H1 (cell line): ENCODE data around the gene CDH1. TPM values are rescaled to one million over a fixed set of nuclear protein-coding genes. Genes with fewer than 3 reads are reported as not detected.

Experiments used
- BRCA1 ChIP-seq: IDR thresholded peaks from 2 replicates; pipeline ENCODE4 v1.6.1; 2012; ENCODE audit warnings: low read depth, low read length, improper control_type of control experiment
- CHD1 ChIP-seq: IDR thresholded peaks from 2 replicates; pipeline ENCODE4 v1.6.1; 2012; ENCODE audit warnings: low read depth, low read length, improper control_type of control experiment
- EGR1 ChIP-seq: IDR thresholded peaks from 2 replicates; pipeline ENCODE4 v1.6.1; 2011; ENCODE audit warnings: low read depth, low read length, borderline replicate concordance
- RNF2 ChIP-seq: fragments of 200-900, 300-1000 bp; sonication (generic); IDR thresholded peaks from 2 replicates; pipeline ENCODE4 v1.7.1; 2016; ENCODE audit warnings: borderline replicate concordance, low read depth, mild to moderate bottlenecking, antibody characterized with exemption, low read length; ENCODE audit not compliant: poor library complexity, severe bottlenecking; ENCODE audit errors: missing control alignments
- SUZ12 ChIP-seq: fragments of 200-600 bp; sonication (generic); IDR thresholded peaks from 2 replicates; pipeline ENCODE4 v1.6.1; 2012; ENCODE audit warnings: mild to moderate bottlenecking, inconsistent platforms, low read length, moderate library complexity, mixed read lengths
- TCF12 ChIP-seq: IDR thresholded peaks from 2 replicates; pipeline ENCODE4 v1.6.1; 2011; ENCODE audit warnings: low read depth, mild to moderate bottlenecking, low read length
- polyA plus RNA-seq, 7 experiments: library from polyadenylated mRNA; depleted of rRNA in 3 of 7; stranded (reverse) in 5 of 7; unstranded in 2 of 7; fragments of >200 nt in 5 of 7; fragments of 200-250 nt in 2 of 7; gene quantifications; 1 replicate in 5 of 7; 2 replicates in 1 of 7; 4 replicates in 1 of 7; pipeline versions ENCODE4 v1.2.1 to v1.2.3, GENCODE V29; 2011 to 2013; ENCODE audit warnings: missing spikeins in 2 of 7, mixed read lengths in 2 of 7
- total RNA-seq: library from RNA; stranded (reverse); fragmentation: NEBNext Ultra II Directional; extraction: Animal tissue kit (Norgen Biotek cat#: 25700); gene quantifications from 2 replicates; pipeline ENCODE4 v1.2.1, GENCODE V29; 2021
- TF ChIP-seq, protein P1 (sequence below): IDR thresholded peaks from 2 replicates; pipeline ENCODE4 v1.6.1; 2012; ENCODE audit warnings: low read length, inconsistent platforms
- TF ChIP-seq, protein P2 (sequence below): fragments of 300-600 bp; sonication (generic); IDR thresholded peaks from 2 replicates; pipeline ENCODE4 v1.7.1; 2012; ENCODE audit warnings: low read length, moderate library complexity, mild to moderate bottlenecking, inconsistent platforms; ENCODE audit not compliant: insufficient replicate concordance

CDH1 gene
- total and polyA plus RNA-seq, 2 of the 8 experiments (the other 6 are each of a cell fraction or from before 2014, with no cell fraction given) = 133 to 265 TPM

DNA sequence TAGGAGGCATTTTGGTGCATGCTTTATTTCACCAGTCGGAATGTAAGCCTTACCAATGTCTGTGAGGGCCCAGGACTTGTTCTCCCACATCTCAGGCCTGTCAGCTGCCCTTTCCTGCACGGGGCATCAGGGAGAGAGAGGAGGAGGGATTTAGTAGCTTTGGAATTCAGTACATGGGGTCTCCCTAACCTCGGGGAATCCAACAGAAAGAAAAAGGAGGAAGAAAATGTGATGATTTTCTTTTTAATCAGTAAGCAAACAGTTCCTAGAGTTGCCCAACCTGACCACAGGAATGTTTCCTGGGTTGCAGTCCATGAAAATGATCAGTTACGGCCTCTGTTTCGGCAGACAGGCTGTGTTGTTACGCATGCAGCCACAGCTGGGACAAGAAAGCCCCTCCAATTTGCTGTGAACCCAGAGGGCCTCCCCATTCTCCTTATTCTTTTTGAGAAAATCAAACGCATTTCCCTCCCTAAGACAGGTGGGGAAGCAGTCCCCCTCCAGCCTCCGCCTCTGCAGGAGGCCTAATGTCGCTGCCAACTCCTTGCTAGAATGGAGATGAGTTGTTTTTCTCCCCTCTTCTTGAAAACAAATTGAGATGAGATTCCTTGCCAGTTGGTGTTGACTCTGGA, 53.2 kb downstream of the CDH1 start (continued):
- no peak for TF ChIP-seq RNF2
- no peak for TF ChIP-seq CHD1
- no peak for TF ChIP-seq TCF12
- TF ChIP-seq SUZ12 = no peak
- TF ChIP-seq BRCA1 = no peak
- TF ChIP-seq, protein P1, sequence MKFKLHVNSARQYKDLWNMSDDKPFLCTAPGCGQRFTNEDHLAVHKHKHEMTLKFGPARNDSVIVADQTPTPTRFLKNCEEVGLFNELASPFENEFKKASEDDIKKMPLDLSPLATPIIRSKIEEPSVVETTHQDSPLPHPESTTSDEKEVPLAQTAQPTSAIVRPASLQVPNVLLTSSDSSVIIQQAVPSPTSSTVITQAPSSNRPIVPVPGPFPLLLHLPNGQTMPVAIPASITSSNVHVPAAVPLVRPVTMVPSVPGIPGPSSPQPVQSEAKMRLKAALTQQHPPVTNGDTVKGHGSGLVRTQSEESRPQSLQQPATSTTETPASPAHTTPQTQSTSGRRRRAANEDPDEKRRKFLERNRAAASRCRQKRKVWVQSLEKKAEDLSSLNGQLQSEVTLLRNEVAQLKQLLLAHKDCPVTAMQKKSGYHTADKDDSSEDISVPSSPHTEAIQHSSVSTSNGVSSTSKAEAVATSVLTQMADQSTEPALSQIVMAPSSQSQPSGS = no peak
- TF ChIP-seq, protein P2, sequence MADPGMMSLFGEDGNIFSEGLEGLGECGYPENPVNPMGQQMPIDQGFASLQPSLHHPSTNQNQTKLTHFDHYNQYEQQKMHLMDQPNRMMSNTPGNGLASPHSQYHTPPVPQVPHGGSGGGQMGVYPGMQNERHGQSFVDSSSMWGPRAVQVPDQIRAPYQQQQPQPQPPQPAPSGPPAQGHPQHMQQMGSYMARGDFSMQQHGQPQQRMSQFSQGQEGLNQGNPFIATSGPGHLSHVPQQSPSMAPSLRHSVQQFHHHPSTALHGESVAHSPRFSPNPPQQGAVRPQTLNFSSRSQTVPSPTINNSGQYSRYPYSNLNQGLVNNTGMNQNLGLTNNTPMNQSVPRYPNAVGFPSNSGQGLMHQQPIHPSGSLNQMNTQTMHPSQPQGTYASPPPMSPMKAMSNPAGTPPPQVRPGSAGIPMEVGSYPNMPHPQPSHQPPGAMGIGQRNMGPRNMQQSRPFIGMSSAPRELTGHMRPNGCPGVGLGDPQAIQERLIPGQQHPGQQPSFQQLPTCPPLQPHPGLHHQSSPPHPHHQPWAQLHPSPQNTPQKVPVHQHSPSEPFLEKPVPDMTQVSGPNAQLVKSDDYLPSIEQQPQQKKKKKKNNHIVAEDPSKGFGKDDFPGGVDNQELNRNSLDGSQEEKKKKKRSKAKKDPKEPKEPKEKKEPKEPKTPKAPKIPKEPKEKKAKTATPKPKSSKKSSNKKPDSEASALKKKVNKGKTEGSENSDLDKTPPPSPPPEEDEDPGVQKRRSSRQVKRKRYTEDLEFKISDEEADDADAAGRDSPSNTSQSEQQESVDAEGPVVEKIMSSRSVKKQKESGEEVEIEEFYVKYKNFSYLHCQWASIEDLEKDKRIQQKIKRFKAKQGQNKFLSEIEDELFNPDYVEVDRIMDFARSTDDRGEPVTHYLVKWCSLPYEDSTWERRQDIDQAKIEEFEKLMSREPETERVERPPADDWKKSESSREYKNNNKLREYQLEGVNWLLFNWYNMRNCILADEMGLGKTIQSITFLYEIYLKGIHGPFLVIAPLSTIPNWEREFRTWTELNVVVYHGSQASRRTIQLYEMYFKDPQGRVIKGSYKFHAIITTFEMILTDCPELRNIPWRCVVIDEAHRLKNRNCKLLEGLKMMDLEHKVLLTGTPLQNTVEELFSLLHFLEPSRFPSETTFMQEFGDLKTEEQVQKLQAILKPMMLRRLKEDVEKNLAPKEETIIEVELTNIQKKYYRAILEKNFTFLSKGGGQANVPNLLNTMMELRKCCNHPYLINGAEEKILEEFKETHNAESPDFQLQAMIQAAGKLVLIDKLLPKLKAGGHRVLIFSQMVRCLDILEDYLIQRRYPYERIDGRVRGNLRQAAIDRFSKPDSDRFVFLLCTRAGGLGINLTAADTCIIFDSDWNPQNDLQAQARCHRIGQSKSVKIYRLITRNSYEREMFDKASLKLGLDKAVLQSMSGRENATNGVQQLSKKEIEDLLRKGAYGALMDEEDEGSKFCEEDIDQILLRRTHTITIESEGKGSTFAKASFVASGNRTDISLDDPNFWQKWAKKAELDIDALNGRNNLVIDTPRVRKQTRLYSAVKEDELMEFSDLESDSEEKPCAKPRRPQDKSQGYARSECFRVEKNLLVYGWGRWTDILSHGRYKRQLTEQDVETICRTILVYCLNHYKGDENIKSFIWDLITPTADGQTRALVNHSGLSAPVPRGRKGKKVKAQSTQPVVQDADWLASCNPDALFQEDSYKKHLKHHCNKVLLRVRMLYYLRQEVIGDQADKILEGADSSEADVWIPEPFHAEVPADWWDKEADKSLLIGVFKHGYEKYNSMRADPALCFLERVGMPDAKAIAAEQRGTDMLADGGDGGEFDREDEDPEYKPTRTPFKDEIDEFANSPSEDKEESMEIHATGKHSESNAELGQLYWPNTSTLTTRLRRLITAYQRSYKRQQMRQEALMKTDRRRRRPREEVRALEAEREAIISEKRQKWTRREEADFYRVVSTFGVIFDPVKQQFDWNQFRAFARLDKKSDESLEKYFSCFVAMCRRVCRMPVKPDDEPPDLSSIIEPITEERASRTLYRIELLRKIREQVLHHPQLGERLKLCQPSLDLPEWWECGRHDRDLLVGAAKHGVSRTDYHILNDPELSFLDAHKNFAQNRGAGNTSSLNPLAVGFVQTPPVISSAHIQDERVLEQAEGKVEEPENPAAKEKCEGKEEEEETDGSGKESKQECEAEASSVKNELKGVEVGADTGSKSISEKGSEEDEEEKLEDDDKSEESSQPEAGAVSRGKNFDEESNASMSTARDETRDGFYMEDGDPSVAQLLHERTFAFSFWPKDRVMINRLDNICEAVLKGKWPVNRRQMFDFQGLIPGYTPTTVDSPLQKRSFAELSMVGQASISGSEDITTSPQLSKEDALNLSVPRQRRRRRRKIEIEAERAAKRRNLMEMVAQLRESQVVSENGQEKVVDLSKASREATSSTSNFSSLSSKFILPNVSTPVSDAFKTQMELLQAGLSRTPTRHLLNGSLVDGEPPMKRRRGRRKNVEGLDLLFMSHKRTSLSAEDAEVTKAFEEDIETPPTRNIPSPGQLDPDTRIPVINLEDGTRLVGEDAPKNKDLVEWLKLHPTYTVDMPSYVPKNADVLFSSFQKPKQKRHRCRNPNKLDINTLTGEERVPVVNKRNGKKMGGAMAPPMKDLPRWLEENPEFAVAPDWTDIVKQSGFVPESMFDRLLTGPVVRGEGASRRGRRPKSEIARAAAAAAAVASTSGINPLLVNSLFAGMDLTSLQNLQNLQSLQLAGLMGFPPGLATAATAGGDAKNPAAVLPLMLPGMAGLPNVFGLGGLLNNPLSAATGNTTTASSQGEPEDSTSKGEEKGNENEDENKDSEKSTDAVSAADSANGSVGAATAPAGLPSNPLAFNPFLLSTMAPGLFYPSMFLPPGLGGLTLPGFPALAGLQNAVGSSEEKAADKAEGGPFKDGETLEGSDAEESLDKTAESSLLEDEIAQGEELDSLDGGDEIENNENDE = no peak
- no peak for TF ChIP-seq EGR1
